T47D (cell line): Measurements from ENCODE around the gene SH3PXD2A.

Experiments used
- DNase-seq, 2 experiments: peaks; one replicate each; pipeline versions ENCODE4 v3.0.0 to v3.0.0-alpha.2; 2011 to 2012; ENCODE audit warnings: low read depth in 1 of 2, low spot score in 1 of 2
- JUND ChIP-seq: IDR thresholded peaks from 2 replicates; pipeline ENCODE4 v1.6.1; 2012; ENCODE audit warnings: low read depth
- in situ Hi-C: cut with HindIII; loops from 2 replicates; pipeline ENCODE4 v1.10.0; 2016; ENCODE audit warnings: low sequenced_read_pairs, low pct_unique_long_range_greater_than_20kb

Gene SH3PXD2A

DNA sequence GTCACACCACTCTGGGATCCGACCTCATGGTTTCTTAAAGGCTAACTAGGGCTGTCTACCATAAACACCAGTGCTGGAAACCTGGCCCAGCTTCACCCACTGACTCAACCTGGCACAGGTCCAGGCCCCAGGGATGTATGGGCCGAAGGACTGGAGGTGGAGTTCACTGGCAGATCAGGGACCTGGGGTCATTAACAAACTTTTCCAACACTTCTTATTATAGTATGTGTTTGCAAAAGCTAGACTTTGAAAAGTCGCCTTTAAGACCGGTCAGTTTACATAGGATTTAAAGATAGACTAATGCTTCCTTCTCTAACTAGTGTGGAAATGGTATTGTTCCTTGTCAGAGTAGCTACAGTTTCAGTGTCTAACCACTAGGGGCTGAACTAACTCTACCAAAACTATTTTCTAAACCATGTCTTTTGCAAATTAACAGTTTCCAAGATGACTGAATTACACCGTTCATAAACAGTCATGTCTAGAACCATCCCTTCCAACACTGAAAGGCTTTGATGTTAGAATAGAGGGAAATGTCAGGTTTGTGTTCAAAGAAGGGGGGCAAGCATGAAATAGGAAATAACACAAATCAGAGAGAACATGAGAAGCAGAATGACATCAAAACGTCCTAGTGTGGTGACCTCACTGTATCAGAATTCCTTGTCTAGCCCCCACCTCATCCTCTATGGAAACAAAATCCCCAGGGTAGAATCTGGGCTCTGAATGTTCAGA lies 32.9 kb upstream of the SH3PXD2A start:
- no peak for TF ChIP-seq JUND
- peak; percentile 25 to 61 for DNase-seq
- in situ Hi-C loops, result no loop called here

- DNase-seq, result no peak
- no peak for TF ChIP-seq JUND
- in situ Hi-C loops, result no loop called here
Measured at GRCh38 chr10:103885617-103886016, 30.2 kb upstream of the SH3PXD2A start.

DNA sequence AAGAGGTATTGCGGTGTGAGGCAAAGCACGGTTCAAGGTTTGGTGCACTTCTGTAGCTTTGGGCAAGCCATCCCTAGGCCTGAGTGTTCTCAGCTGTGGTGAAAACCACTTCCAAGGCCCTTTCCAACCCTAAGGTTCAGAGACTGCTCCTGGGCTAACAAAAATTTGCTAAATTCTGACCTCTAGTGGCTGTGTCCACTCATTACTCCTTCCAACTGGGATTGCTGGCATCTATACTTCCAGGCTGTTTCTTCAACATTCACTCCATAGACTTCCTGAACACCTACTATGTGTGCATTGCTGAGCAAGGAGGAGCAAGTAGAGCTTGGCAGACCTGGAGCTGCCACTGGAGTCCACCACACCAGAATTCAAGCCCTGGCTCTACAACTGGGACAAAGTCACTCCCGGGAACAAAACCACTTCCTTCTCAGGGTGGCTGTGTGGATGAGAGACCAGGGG lies 29.3 kb upstream of the SH3PXD2A start:
- in situ Hi-C loops, result no loop called here
- peak; percentile 48 to 65 for DNase-seq
- no peak for TF ChIP-seq JUND

DNA sequence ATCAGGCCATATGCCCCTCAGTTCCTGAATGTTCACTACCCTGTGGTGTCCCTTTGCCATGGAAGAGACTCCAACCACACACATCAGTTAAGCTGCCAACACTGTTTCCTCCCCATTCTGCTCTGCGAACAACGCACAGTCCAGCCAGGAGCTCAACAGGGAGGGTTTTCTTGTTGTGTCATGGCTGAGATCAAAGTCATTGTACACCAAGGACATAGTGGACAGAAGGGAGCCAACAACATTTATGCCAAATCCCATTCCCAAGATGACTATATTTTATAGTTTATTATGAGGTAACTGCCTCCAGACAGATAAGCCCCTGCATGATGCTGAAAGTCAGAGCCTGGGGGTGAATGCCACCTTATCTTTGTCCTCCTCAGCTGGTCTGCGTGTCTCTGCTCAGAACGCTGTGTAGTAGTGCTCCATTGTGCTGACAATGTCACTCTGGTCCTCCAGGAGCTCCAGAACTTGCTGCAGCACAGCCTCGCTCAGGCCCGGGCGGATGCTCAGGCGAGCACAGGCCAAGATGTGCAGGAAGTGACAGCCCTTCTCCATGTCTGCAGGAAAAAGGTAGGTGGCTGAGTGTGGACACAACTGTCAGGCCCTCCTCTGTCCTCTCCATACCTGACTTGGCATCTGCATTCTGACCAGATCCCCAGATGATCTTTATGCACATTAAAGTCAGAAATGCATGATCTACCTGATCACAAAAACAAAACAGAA lies 27.1 kb upstream of the SH3PXD2A start:
- in situ Hi-C loops, result no loop called here
- DNase-seq, result no peak
- TF ChIP-seq JUND, result no peak

- in situ Hi-C loops, result no loop called here
- no peak for DNase-seq
- no peak for TF ChIP-seq JUND
Measured at GRCh38 chr10:103881416-103882284, 26.3 kb upstream of the SH3PXD2A start.

DNA sequence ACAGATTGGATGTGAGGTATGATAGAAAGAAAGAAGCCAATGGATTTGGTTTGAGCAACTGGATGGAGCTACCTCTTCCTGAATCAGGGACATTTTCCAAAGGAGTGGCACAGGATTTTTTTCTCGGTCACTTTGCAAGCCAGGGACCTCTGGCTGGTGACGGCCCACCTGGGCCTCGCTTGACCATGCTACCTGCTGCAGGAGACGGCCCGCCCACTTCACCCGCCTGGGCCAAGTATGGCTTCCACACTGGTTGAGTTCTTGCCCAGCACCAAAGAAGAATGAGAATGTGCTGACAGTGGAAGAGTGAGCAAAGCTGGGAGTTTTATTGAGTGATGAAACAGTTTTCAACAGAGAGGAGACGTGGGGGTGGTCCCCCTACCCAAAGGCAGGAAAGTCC lies 24.5 kb upstream of the SH3PXD2A start:
- in situ Hi-C loops, result no loop called here
- no peak for TF ChIP-seq JUND
- no peak for DNase-seq

DNA sequence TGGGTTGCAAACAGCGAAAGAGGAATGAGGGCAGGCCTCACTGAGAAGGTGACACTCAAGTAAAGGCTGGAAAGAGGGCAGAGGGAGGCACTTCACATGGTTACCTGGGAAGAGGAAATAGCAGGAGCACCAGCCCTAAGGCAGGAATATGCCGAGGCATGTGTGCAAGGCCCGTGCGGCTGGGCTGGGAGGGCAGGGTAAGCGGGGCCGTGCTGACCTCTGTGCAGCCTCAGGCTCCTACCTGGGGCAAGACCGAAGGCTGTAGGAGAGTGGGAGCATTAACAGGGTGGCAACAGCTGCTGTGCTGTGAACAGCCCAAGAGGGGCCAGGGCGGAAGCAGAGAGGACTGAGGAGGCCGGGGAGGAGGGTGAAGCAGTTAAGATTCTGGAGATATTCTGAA lies 24.0 kb upstream of the SH3PXD2A start:
- no peak for TF ChIP-seq JUND
- in situ Hi-C loops, result no loop called here
- DNase-seq, result no peak

DNA sequence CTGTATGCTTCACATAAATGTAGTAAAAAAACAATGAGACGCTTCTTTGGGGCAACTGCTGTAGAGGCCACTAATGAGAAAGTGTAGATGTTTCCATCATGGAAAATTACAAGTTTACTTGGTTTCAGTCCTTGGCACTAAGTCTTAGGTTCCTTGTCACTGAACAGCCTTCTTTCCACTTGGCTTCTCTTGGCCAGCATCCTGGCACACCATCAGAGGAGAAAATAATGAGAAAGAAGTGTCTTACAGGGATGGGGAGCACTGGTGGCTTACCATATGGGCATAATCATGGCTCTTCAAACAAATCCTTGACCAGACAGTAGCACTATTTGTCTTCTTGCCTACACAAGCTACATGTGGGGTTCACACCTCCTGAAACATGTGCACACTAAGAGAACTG lies 22.5 kb upstream of the SH3PXD2A start:
- in situ Hi-C loops, result no loop called here
- TF ChIP-seq JUND, result no peak

DNA sequence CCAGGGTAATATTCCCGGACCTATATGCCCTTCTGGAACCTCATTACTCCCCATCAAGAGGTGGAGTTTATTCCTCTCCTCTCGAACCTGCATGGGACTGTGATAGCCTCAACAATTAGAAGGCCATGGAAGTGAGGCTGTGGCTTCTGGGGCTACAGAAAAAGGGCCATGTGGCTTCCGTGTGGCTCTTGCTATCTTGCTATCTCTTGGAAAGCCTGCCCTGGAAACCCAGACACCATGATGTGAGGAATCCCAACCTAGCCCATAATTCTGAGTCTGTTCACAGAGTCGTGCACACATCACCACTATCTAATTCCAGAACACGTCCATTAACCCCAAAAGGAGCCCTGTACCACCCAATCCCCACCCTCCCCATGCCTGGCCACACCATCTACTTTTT lies 20.8 kb upstream of the SH3PXD2A start:
- no peak for DNase-seq
- in situ Hi-C loops, result no loop called here
- no peak for TF ChIP-seq JUND

More for the DNA sequence above, 22.5 kb upstream of the SH3PXD2A start:
- DNase-seq, result no peak

DNA sequence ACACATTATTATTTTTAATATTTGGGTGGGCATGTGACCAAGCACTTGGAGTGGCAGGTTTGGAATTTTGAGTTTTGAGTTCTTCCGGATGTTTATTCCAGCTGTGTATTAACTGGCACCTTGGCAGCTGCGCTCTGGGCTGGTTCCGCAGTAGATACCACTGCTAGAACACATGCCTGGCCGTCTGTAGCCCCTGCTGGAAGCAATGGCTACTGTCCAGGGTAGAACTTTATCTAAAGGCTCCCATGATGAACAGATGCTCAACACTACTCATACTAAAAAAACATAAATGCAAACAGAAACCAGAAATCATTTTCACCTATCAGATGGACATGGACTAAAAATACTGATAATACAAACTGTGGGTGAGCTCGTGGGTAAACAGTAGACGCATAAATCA lies 19.4 kb upstream of the SH3PXD2A start:
- in situ Hi-C loops, result no loop called here
- no peak for DNase-seq
- TF ChIP-seq JUND, result no peak

DNA sequence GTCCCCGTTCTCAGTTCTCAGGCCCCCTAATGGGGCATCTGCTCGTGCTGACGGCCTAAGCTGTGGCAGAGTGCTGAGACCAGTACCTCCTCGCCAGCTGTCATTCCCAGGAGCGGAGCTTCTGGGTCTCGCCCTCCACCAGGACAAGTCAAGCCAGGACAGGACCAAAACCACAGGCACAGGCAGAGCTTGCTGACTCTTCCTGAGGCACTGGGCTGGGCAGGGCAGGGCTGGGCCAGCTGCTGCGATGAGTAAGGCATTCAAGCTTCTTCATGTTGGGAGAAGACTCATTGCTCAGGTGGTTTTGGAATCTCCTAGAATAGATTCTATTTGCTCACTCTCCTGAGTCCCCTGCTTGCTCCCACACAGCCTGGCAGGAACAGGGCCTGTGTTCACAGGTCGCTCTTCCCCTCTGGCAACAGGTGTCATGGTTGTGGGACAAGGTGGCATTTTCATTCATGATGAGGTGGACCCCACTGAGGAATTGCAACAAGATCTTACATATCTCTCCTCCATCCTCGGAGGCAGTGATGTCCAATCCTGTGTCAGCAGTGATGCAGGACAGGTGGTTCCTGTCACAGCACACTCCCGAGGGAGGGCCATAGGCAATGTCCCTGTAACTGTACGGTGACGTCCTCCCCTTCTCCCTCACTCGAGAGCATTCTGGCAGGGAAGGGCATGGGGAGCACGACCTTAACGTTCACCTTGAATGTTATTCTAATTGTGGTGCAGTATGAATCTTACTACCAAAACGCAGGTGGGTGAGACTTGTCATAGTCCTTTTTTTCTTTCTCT lies 17.0 kb upstream of the SH3PXD2A start:
- no peak for DNase-seq
- TF ChIP-seq JUND, result no peak
- in situ Hi-C loops, result no loop called here

DNA sequence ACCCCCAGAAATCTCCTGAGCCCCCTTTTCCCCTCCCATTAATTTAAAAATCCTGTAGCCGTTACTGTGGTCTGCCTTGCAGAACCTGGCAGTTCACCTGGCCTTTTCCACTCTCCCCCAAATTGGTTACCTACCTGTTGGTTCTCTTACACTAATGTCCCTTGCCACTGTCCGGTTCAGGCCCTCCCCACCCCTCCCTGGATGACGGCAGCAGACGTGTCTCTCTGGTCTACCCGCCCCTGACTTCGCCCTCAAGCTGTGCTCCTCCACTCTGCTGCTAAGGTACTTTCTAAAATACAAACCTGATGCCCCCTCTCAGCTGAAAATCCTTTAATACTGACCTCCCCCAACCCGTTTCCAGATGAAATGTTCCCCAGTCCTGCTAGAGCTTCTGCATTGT lies 15.6 kb upstream of the SH3PXD2A start:
- no peak for DNase-seq
- in situ Hi-C loops, result no loop called here
- no peak for TF ChIP-seq JUND
